Measurements from ENCODE around the gene MAML2.

The MAML2 gene

GRCh38 chr11:96204366-96204659 is 138.7 kb downstream of the MAML2 start:
- Mint-ChIP-seq H3K27me3 (no peaks in the 10 kb centered on the region), H3K4me1 (ENCODE audit: low read depth in 2 of 2) (peaks cover 51 to 76% of the 10 kb centered on the region in 2 donors), H3K36me3 (ENCODE audit: insufficient read depth) (peaks cover 8% of the 10 kb centered on the region), H3K27ac (peak overlapping the region; percentile 91 to 97), H3K9me3 (no peaks in the 10 kb centered on the region), H3K4me3 (peak overlapping the region; percentile 62 to 63)
- DNase-seq: no peak
- no peak for ATAC-seq (replicated peaks)

- no peak for DNase-seq
- H3K27me3 Mint-ChIP-seq: no peaks in the 10 kb centered on the region
- peak overlapping the region; percentile 45 to 63 for H3K4me3 Mint-ChIP-seq
- H3K36me3 Mint-ChIP-seq (ENCODE audit: insufficient read depth): peaks cover 10% of the 10 kb centered on the region
- H3K9me3 Mint-ChIP-seq: no peaks in the 10 kb centered on the region
- ATAC-seq (replicated peaks): no peak
- H3K4me1 Mint-ChIP-seq (ENCODE audit: low read depth in 2 of 2): peaks cover 49 to 76% of the 10 kb centered on the region in 2 donors
- peak overlapping the region; percentile 91 to 97 for H3K27ac Mint-ChIP-seq
Measured at GRCh38 chr11:96203567-96204365, 139.2 kb downstream of the MAML2 start.

- peaks cover 34 to 59% of the 10 kb centered on the region in 2 donors for H3K4me1 Mint-ChIP-seq (ENCODE audit: low read depth in 2 of 2)
- no peak for DNase-seq
- peak overlapping the region in 1 of 2 donors; percentile 72 for H3K4me3 Mint-ChIP-seq
- ATAC-seq (replicated peaks): no peak
- no peaks in the 10 kb centered on the region for H3K27me3 Mint-ChIP-seq
- H3K9me3 Mint-ChIP-seq: no peaks in the 10 kb centered on the region
- peak overlapping the region; percentile 91 to 95 for H3K27ac Mint-ChIP-seq
- peaks cover 12% of the 10 kb centered on the region for H3K36me3 Mint-ChIP-seq (ENCODE audit: insufficient read depth)
Measured at GRCh38 chr11:96200243-96200642, 142.8 kb downstream of the MAML2 start.

- peak; percentile 94 for ATAC-seq (replicated peaks)
- Mint-ChIP-seq H3K27me3 (no peaks in the 10 kb centered on the region), H3K4me1 (ENCODE audit: low read depth in 2 of 2) (peaks cover 32 to 59% of the 10 kb centered on the region in 2 donors), H3K9me3 (no peaks in the 10 kb centered on the region), H3K4me3 (peak overlapping the region; percentile 72 to 78), H3K27ac (peak overlapping the region; percentile 91 to 95), H3K36me3 (ENCODE audit: insufficient read depth) (peaks cover 13% of the 10 kb centered on the region)
- peak in 2 of 3 experiments; percentile 20 to 39 for DNase-seq
Measured at GRCh38 chr11:96199563-96200025, 143.4 kb downstream of the MAML2 start.

- Mint-ChIP-seq H3K4me3 (peak overlapping the region; percentile 21 to 78), H3K27ac (peak overlapping the region; percentile 32 to 95), H3K4me1 (ENCODE audit: low read depth in 2 of 2) (peaks cover 28 to 59% of the 10 kb centered on the region in 2 donors), H3K9me3 (no peaks in the 10 kb centered on the region), H3K36me3 (ENCODE audit: insufficient read depth) (peaks cover 13% of the 10 kb centered on the region), H3K27me3 (no peaks in the 10 kb centered on the region)
- ATAC-seq (replicated peaks): no peak
- no peak for DNase-seq
Measured at GRCh38 chr11:96197801-96198701, 144.9 kb downstream of the MAML2 start.

GRCh38 chr11:96197103-96197502 is 145.9 kb downstream of the MAML2 start:
- no peaks in the 10 kb centered on the region for H3K27me3 Mint-ChIP-seq
- peaks cover 13% of the 10 kb centered on the region for H3K36me3 Mint-ChIP-seq (ENCODE audit: insufficient read depth)
- H3K4me1 Mint-ChIP-seq (ENCODE audit: low read depth in 2 of 2): peaks cover 27 to 59% of the 10 kb centered on the region in 2 donors
- no peaks in the 10 kb centered on the region for H3K9me3 Mint-ChIP-seq
- DNase-seq: no peak
- H3K4me3 Mint-ChIP-seq: no peak overlapping the region
- H3K27ac Mint-ChIP-seq: no peak overlapping the region
- no peak for ATAC-seq (replicated peaks)

- Mint-ChIP-seq H3K27ac (peak overlapping the region in 1 of 2 donors; percentile 44), H3K27me3 (no peaks in the 10 kb centered on the region), H3K4me1 (ENCODE audit: low read depth in 2 of 2) (peaks cover 29 to 55% of the 10 kb centered on the region in 2 donors), H3K4me3 (no peak overlapping the region), H3K36me3 (ENCODE audit: insufficient read depth) (peaks cover 13% of the 10 kb centered on the region), H3K9me3 (no peaks in the 10 kb centered on the region)
- ATAC-seq (replicated peaks) (no peak), DNase-seq (no peak)
Measured at GRCh38 chr11:96196181-96196662, 146.8 kb downstream of the MAML2 start.

GRCh38 chr11:96195671-96196070 is 147.3 kb downstream of the MAML2 start:
- Mint-ChIP-seq H3K4me3 (no peak overlapping the region), H3K36me3 (ENCODE audit: insufficient read depth) (peaks cover 13% of the 10 kb centered on the region), H3K9me3 (no peaks in the 10 kb centered on the region), H3K27ac (peak overlapping the region in 1 of 2 donors; percentile 44), H3K27me3 (no peaks in the 10 kb centered on the region), H3K4me1 (ENCODE audit: low read depth in 2 of 2) (peaks cover 32 to 53% of the 10 kb centered on the region in 2 donors)
- DNase-seq (no peak), ATAC-seq (replicated peaks) (no peak)

GRCh38 chr11:96194581-96195374 is 148.2 kb downstream of the MAML2 start:
- Mint-ChIP-seq H3K4me1 (ENCODE audit: low read depth in 2 of 2) (peaks cover 36 to 52% of the 10 kb centered on the region in 2 donors), H3K4me3 (peak overlapping the region in 1 of 2 donors; percentile 15), H3K27me3 (no peaks in the 10 kb centered on the region), H3K36me3 (ENCODE audit: insufficient read depth) (peaks cover 12% of the 10 kb centered on the region), H3K9me3 (no peaks in the 10 kb centered on the region), H3K27ac (peak overlapping the region; percentile 41 to 82)
- ATAC-seq (replicated peaks): no peak
- DNase-seq: no peak

- Mint-ChIP-seq H3K4me1 (ENCODE audit: low read depth in 2 of 2) (peaks cover 34 to 50% of the 10 kb centered on the region in 2 donors), H3K36me3 (ENCODE audit: insufficient read depth) (peaks cover 6% of the 10 kb centered on the region), H3K27me3 (no peaks in the 10 kb centered on the region), H3K27ac (peak overlapping the region; percentile 41 to 82), H3K9me3 (no peaks in the 10 kb centered on the region), H3K4me3 (peak overlapping the region; percentile 31 to 38)
- no peak for ATAC-seq (replicated peaks)
- no peak for DNase-seq
Measured at GRCh38 chr11:96193745-96194443, 149.1 kb downstream of the MAML2 start.

GRCh38 chr11:96191752-96192151 is 151.2 kb downstream of the MAML2 start:
- DNase-seq (no peak), ATAC-seq (replicated peaks) (no peak)
- peak overlapping the region in 1 of 2 donors; percentile 26 for H3K27ac Mint-ChIP-seq
- H3K9me3 Mint-ChIP-seq: no peaks in the 10 kb centered on the region
- no peak overlapping the region for H3K4me3 Mint-ChIP-seq
- peaks cover 33 to 46% of the 10 kb centered on the region in 2 donors for H3K4me1 Mint-ChIP-seq (ENCODE audit: low read depth in 2 of 2)
- H3K36me3 Mint-ChIP-seq (ENCODE audit: insufficient read depth): peaks cover 3% of the 10 kb centered on the region
- no peaks in the 10 kb centered on the region for H3K27me3 Mint-ChIP-seq

- DNase-seq: no peak
- no peak for ATAC-seq (replicated peaks)
- H3K9me3 Mint-ChIP-seq: no peaks in the 10 kb centered on the region
- no peak overlapping the region for H3K27ac Mint-ChIP-seq
- peak overlapping the region in 1 of 2 donors; percentile 36 for H3K4me3 Mint-ChIP-seq
- H3K27me3 Mint-ChIP-seq: no peaks in the 10 kb centered on the region
- H3K4me1 Mint-ChIP-seq (ENCODE audit: low read depth in 2 of 2): peaks cover 30 to 36% of the 10 kb centered on the region in 2 donors
- H3K36me3 Mint-ChIP-seq (ENCODE audit: insufficient read depth): no peaks in the 10 kb centered on the region
Measured at GRCh38 chr11:96189351-96189750, 153.6 kb downstream of the MAML2 start.

Measured in effector memory CD8-positive, alpha-beta T cell (primary cell).